Stimulated activated CD8-positive, alpha-beta memory T cell treated with anti-CD3 and anti-CD28 coated beads, Interleukin-4, amount 100 ng/mL, for 48 hours (primary cell): ENCODE results near the gene C1orf35.

Experiments
- DNase-seq: peaks from one replicate; pipeline ENCODE4 v3.0.0-alpha.2; 2020

Gene C1orf35

GRCh38 chr1:228077565-228078330 lies 25.4 kb downstream of the C1orf35 start:
- no peak for DNase-seq

GRCh38 chr1:228076796-228077430 lies 26.2 kb downstream of the C1orf35 start:
- no peak for DNase-seq

GRCh38 chr1:228075801-228076271 lies 27.3 kb downstream of the C1orf35 start:
- no peak for DNase-seq

- DNase-seq, result no peak
Observed at GRCh38 chr1:228074954-228075730, 28.0 kb downstream of the C1orf35 start.

- no peak for DNase-seq
Observed at GRCh38 chr1:228073857-228074545, 29.1 kb downstream of the C1orf35 start.

GRCh38 chr1:228073061-228073856 lies 29.9 kb downstream of the C1orf35 start:
- DNase-seq, result no peak

GRCh38 chr1:228072658-228073043 lies 30.5 kb downstream of the C1orf35 start:
- no peak for DNase-seq

- DNase-seq, result no peak
Observed at GRCh38 chr1:228071839-228072657, 31.1 kb downstream of the C1orf35 start.

GRCh38 chr1:228070851-228071250 lies 32.3 kb downstream of the C1orf35 start:
- DNase-seq, result no peak

- DNase-seq, result no peak
Observed at GRCh38 chr1:228070173-228070572, 33.0 kb downstream of the C1orf35 start.

- no peak for DNase-seq
Observed at GRCh38 chr1:228068359-228068758, 34.8 kb downstream of the C1orf35 start.

- no peak for DNase-seq
Observed at GRCh38 chr1:228066891-228067654, 36.1 kb downstream of the C1orf35 start.

GRCh38 chr1:228066416-228066815 lies 36.7 kb downstream of the C1orf35 start:
- DNase-seq, result no peak

GRCh38 chr1:228065543-228066347 lies 37.4 kb downstream of the C1orf35 start:
- no peak for DNase-seq

GRCh38 chr1:228064741-228065542 lies 38.2 kb downstream of the C1orf35 start:
- no peak for DNase-seq

GRCh38 chr1:228064296-228064695 lies 38.8 kb downstream of the C1orf35 start:
- DNase-seq, result no peak

GRCh38 chr1:228063251-228064191 lies 39.6 kb downstream of the C1orf35 start:
- DNase-seq, result no peak
